HFFc6 (cell line): ENCODE measurements around the gene MSH5. TPM values are rescaled to one million over a fixed set of nuclear protein-coding genes. Genes with fewer than 3 reads are reported as not detected.

ENCODE experiments used
- DNase-seq: peaks from one replicate; pipeline ENCODE4 v3.0.0-alpha.2; 2018
- H3K27ac Mint-ChIP-seq: 2 replicates; pipeline ENCODE4 v1.8.0; 2020; ENCODE audit warnings: mild to moderate bottlenecking, mixed read lengths
- H3K27me3 Mint-ChIP-seq: 2 replicates; pipeline ENCODE4 v1.8.0; 2021; ENCODE audit warnings: mild to moderate bottlenecking, moderate library complexity, mixed read lengths; ENCODE audit not compliant: insufficient read depth
- H3K36me3 Mint-ChIP-seq: 2 replicates; pipeline ENCODE4 v1.8.0; 2021; ENCODE audit warnings: low read depth, mixed read lengths
- H3K4me1 Mint-ChIP-seq: 2 replicates; pipeline ENCODE4 v1.8.0; 2020; ENCODE audit warnings: low read depth, mixed read lengths
- H3K4me3 Mint-ChIP-seq: 2 replicates; pipeline ENCODE4 v1.8.0; 2020; ENCODE audit warnings: mild to moderate bottlenecking, moderate library complexity, mixed read lengths
- H3K9me3 Mint-ChIP-seq: 2 replicates; pipeline ENCODE4 v1.8.0; 2020; ENCODE audit warnings: mild to moderate bottlenecking, mixed read lengths
- CTCF ChIP-seq: fragments of 200-600 bp; sonication (generic); IDR thresholded peaks from 2 replicates; pipeline ENCODE4 v1.5.0; 2021; ENCODE audit warnings: antibody characterized with exemption, mild to moderate bottlenecking
- total RNA-seq, 6 experiments: library from RNA; stranded (reverse); fragmentation: NEBNext Ultra II Directional; extraction: Animal tissue kit (Norgen Biotek cat#: 25700); gene quantifications; 2 replicates in 1 of 6; 3 replicates in 5 of 6; pipeline ENCODE4 v1.2.3, GENCODE V29; 2021

MSH5 gene
- total RNA-seq, 6 experiments from 2014 or later = 7.4 to 14.8 (median 12.6) TPM

- no peak for TF ChIP-seq CTCF
- Mint-ChIP-seq H3K27ac (no peak overlapping the region; the same call in 1 of the 2 replicates), H3K4me3 (no peak overlapping the region), H3K27me3 (peaks cover 13% of the 10 kb centered on the region), H3K4me1 (no peaks in the 10 kb centered on the region), H3K9me3 (no peaks in the 10 kb centered on the region), H3K36me3 (no peaks in the 10 kb centered on the region)
- no peak for DNase-seq
These were observed 20.8 kb upstream of the MSH5 start for GRCh38 chr6:31719001-31719400.

GRCh38 chr6:31720196-31720770 lies 19.5 kb upstream of the MSH5 start:
- Mint-ChIP-seq H3K36me3 (no peaks in the 10 kb centered on the region), H3K4me3 (no peak overlapping the region), H3K27ac (no peak overlapping the region), H3K27me3 (peaks cover 9% of the 10 kb centered on the region), H3K4me1 (no peaks in the 10 kb centered on the region), H3K9me3 (no peaks in the 10 kb centered on the region)
- TF ChIP-seq CTCF = no peak
- no peak for DNase-seq

GRCh38 chr6:31721351-31722020 lies 18.3 kb upstream of the MSH5 start, which contains the start of gene LY6G6C:
Gene LY6G6C (minus strand): TSS chr6:31721746. CDS start chr6:31721679, 67 bp downstream.
- Mint-ChIP-seq H3K27ac (no peak within 1 kb of the TSS), H3K4me3 (no peak within 1 kb of the TSS), H3K9me3 (no peaks in the 10 kb centered on the region), H3K4me1 (no peaks in the 10 kb centered on the region), H3K36me3 (peaks cover 1% of the 10 kb centered on the region), H3K27me3 (peaks cover 10% of the 10 kb centered on the region)
- TF ChIP-seq CTCF = no peak
- DNase-seq = no peak

- no peak overlapping the region for H3K27ac Mint-ChIP-seq
- H3K9me3 Mint-ChIP-seq = no peaks in the 10 kb centered on the region
- DNase-seq = no peak
- peaks cover 7% of the 10 kb centered on the region for H3K36me3 Mint-ChIP-seq
- no peak for TF ChIP-seq CTCF
- H3K4me1 Mint-ChIP-seq = no peaks in the 10 kb centered on the region
- H3K4me3 Mint-ChIP-seq = no peak overlapping the region
- peaks cover 10% of the 10 kb centered on the region for H3K27me3 Mint-ChIP-seq
These were observed 17.6 kb upstream of the MSH5 start for GRCh38 chr6:31722173-31722572.

GRCh38 chr6:31723245-31723979 lies 16.4 kb upstream of the MSH5 start, which contains the start of gene MPIG6B:
Gene MPIG6B (plus strand): TSS chr6:31723373. CDS start chr6:31723384, 11 bp downstream.
- H3K4me3 Mint-ChIP-seq = no peak within 1 kb of the TSS
- H3K27me3 Mint-ChIP-seq = peaks cover 10% of the 10 kb centered on the region
- no peak for TF ChIP-seq CTCF
- peaks cover 1% of the 10 kb centered on the region; the same call in 1 of the 2 replicates for H3K4me1 Mint-ChIP-seq
- H3K9me3 Mint-ChIP-seq = no peaks in the 10 kb centered on the region
- H3K36me3 Mint-ChIP-seq = peaks cover 12% of the 10 kb centered on the region
- DNase-seq = no peak
- no peak within 1 kb of the TSS for H3K27ac Mint-ChIP-seq
